WTC11 (cell line): ENCODE data around the gene SHC3.

Source experiments
- ATF2 ChIP-seq: sonication (generic); formaldehyde crosslinking; IDR thresholded peaks from 2 replicates; pipeline ENCODE4 v1.8.1; 2022; ENCODE audit warnings: low read depth, missing genetic modification reagents, borderline replicate concordance
- CREM ChIP-seq: sonication (generic); formaldehyde crosslinking; IDR thresholded peaks from 2 replicates; pipeline ENCODE4 v1.8.1; 2022; ENCODE audit warnings: mild to moderate bottlenecking, missing genetic modification reagents, moderate library complexity
- OVOL2 ChIP-seq: fragments of 250-450 bp; sonication (Bioruptor Pico); IDR thresholded peaks from 2 replicates; pipeline ENCODE4 v1.9.0; 2021; ENCODE audit warnings: mild to moderate bottlenecking, borderline replicate concordance
- SP1 ChIP-seq: sonication (generic); formaldehyde crosslinking; conservative IDR thresholded peaks from 2 replicates; pipeline ENCODE4 v1.8.1; 2022; ENCODE audit warnings: missing genetic modification reagents
- ZNF219 ChIP-seq: sonication (generic); formaldehyde crosslinking; IDR thresholded peaks from 2 replicates; pipeline ENCODE4 v1.8.0; 2023; ENCODE audit warnings: missing genetic modification reagents, mild to moderate bottlenecking, borderline replicate concordance
- ZSCAN18 ChIP-seq: fragments of 250-450 bp; sonication (Bioruptor Pico); IDR thresholded peaks from 2 replicates; pipeline ENCODE4 v2.1.2; 2022; ENCODE audit warnings: mild to moderate bottlenecking, moderate library complexity
- TF ChIP-seq, protein P1 (sequence below): fragments of 200-600 bp; IDR thresholded peaks from 2 replicates; pipeline ENCODE4 v1.8.0; 2022; ENCODE audit warnings: antibody characterized with exemption

DNA sequence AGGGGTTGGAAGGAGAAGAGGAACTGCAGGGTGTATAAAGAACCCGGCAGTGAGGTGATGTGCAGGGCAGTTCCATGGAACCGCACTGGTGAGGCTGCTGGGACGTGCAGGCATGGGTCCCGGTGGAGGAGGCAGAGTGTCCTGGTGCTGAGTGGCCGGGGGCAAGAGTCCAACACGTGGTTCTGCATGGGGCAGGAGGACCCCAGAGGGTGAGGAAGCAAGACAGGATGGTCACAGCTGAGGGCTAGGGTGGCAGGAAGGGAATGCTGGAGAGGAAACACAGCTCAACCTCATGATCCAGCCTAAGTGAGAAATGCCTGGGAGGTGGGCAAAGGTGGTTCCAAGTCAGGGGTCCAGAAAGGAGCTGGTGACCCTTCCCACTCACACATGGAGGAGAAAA, 100.2 kb downstream of the SHC3 start:
- TF ChIP-seq CREM (CRISPR knock-in tag) (no peak), ZNF219 (no peak), OVOL2 (CRISPR knock-in tag) (no peak), SP1 (CRISPR knock-in tag) (no peak), ATF2 (CRISPR knock-in tag) (no peak), ZSCAN18 (no peak)
- TF ChIP-seq, protein P1, sequence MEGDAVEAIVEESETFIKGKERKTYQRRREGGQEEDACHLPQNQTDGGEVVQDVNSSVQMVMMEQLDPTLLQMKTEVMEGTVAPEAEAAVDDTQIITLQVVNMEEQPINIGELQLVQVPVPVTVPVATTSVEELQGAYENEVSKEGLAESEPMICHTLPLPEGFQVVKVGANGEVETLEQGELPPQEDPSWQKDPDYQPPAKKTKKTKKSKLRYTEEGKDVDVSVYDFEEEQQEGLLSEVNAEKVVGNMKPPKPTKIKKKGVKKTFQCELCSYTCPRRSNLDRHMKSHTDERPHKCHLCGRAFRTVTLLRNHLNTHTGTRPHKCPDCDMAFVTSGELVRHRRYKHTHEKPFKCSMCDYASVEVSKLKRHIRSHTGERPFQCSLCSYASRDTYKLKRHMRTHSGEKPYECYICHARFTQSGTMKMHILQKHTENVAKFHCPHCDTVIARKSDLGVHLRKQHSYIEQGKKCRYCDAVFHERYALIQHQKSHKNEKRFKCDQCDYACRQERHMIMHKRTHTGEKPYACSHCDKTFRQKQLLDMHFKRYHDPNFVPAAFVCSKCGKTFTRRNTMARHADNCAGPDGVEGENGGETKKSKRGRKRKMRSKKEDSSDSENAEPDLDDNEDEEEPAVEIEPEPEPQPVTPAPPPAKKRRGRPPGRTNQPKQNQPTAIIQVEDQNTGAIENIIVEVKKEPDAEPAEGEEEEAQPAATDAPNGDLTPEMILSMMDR = no peak
